ENCODE results near the gene SLC49A3. TPM values are rescaled to one million over a fixed set of nuclear protein-coding genes. Genes with fewer than 3 reads are reported as not detected.

Gene SLC49A3
- total RNA-seq, 1 donor from 2014 or later, result 2.7 TPM

Other genes with a start within 250 kb of the SLC49A3 start
- 12.8 TPM for gene ZNF721, start 190.0 kb downstream of the SLC49A3 start, total RNA-seq
- 29.1 TPM for gene PIGG, start 189.9 kb downstream of the SLC49A3 start, total RNA-seq
- gene TMEM271, start 112.9 kb downstream of the SLC49A3 start, total RNA-seq, result not detected
- gene PDE6B, start 63.6 kb downstream of the SLC49A3 start, total RNA-seq, result 0.88 TPM
- gene ATP5ME, start 14.9 kb downstream of the SLC49A3 start, total RNA-seq, result 344 TPM
- 22.2 TPM for gene MYL5, start 14.6 kb downstream of the SLC49A3 start, total RNA-seq
- gene PCGF3, start 16.7 kb upstream of the SLC49A3 start, total RNA-seq, result 30.5 TPM
- 0.92 TPM for gene CPLX1, start 137.0 kb upstream of the SLC49A3 start, total RNA-seq
- gene GAK, start 243.2 kb upstream of the SLC49A3 start, total RNA-seq, result 69.1 TPM
- 11.2 TPM for gene TMEM175, start 243.3 kb upstream of the SLC49A3 start, total RNA-seq